Bronchus fibroblast of lung (primary cell): ENCODE measurements around the gene HOXA7. TPM values are rescaled to one million over a fixed set of nuclear protein-coding genes. Genes with fewer than 3 reads are reported as not detected.

Source experiments
- total RNA-seq: library from RNA; depleted of rRNA; stranded (reverse); fragments of >200 nt; gene quantifications from 2 replicates; pipeline ENCODE4 v1.2.3, GENCODE V29; 2015

Gene HOXA7
- 3.9 and 4.2 TPM in 2 replicates for total RNA-seq

DNA sequence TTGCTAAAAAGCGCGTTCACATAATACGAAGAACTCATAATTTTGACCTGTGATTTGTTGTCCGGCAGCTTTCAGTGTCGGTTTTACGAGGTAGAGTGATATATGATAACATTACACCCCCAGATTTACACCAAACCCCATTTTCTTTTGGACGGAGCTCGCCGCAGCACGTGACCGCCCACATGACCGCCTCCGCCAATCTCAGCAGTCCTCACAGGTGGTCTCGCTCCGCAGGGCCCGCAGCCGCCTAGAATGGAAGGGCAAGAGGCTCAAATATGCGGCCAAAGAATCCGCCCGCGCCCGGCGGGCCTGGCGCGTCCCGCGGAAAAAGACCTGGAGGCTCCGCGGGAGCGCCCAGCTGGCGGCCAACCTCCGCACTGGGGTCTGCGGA, at the start of gene HOXA7:
Gene HOXA7, minus strand, starts transcription at position 168 of the 391 bp plus-strand sequence. Its CDS starts 130 bp downstream, at position 38.

DNA sequence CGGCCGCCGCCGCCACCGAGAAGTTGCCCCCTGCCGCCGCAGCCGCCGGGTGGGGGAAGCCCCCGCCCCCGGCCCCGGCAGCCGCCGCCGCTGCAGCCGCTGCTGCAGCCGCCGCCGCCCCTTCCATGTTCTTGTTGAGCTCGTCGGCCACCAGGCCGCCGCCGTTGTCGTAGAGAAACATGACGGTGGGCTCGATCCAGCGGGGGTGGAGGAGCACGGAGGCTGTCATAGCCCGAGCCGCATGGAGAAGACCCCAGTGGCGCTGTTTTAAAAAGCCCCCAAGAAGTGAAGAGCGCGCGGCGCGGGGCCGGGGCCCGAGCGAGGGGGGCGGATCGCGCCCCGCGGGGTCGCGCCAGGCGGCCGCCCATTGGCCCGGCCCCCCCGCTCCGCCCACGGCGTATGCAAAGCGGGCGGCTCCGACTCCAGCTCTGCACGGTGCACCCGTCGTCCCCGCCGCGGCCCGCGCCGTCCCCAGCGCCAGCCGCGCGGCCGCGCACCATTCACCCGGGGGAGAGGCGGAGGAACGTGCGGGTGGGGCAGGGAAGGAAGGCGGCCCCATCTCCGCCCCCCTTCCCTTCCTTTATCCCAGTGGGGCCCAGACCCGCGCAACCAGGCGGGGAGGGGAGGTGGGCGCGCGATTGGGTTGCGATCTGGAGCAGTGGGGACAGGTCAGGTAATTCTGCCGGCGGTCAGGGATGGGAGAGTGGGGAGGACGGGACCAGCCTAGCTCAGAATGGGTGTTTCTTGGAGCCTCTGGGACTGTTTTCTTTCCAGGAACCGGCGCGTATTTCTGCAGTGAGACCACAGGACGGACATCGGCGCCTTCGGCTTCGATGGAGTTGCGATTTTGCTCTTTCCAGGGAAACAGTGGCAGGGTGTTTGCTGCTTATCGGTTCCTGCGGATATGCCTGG, 43.6 kb upstream of the HOXA7 start, which contains the start of gene HOXA13:
Gene HOXA13, minus strand, starts transcription at position 243 of the 912 bp plus-strand sequence. Its CDS starts 14 bp downstream, at position 229.

GRCh38 chr7:27185013-27185853, 28.8 kb upstream of the HOXA7 start, which contains the start of gene HOXA11:
Gene HOXA11 (minus strand): TSS chr7:27185232. CDS start chr7:27185144, 88 bp downstream.

GRCh38 chr7:27173956-27174873, 17.7 kb upstream of the HOXA7 start, which contains the start of gene HOXA10:
Gene HOXA10 (minus strand): TSS chr7:27174320. CDS start chr7:27174306, 14 bp downstream.

GRCh38 chr7:27165089-27165995, 8.9 kb upstream of the HOXA7 start, which contains the start of gene HOXA9:
Gene HOXA9 (minus strand): TSS chr7:27165537. CDS start chr7:27165457, 80 bp downstream.

DNA sequence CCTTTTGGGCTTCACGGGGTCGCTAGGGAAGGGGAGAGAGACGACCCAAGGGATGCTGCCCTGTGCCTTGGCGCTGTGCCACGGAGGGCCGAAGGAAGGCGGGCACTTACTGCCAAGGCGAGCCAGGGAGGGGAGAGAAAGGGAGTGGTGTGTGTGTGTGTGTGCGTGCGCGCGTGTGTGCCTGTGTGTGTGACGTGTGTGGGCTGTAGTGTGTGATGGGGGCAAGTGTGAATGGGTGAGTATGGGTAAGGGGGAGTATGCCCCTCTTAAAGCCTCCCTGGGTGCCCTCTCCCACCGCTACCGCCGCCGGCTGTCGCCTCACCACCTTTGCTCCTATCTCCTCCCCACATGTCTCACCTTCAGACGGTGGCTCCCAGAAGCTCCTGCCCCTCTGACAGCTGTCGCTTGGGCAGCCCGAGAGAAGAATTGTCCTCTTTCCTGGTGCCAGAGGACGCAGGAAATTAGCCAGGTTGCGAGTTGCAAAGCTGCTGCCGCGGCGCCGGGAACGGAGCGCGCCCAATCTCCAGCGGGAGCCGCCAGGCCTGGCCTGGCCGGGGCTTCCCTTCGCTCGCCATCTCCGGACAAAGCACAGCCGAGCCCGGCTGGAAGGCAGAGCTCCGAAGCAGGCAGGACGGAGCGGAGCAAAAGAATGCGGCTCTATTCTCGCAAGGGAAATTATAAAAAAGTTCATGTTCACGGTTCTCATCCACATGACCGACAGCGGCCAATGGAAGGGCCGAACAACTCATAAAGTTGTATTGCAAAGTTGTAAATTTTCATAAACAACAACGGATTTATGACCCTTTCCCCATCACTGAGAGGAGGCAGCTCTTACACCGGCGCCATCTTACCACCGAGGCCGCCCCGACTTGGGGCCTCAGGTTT, 4.3 kb downstream of the HOXA7 start, which contains the start of gene HOXA3:
Gene HOXA3, minus strand, starts transcription at position 653 of the 885 bp plus-strand sequence. CDS start 41,943 bp downstream, outside the sequence.

GRCh38 chr7:27147199-27148030, 9.1 kb downstream of the HOXA7 start, which contains the start of gene HOXA6:
Gene HOXA6 (minus strand): TSS chr7:27147774. CDS start chr7:27147749, 25 bp downstream.

DNA sequence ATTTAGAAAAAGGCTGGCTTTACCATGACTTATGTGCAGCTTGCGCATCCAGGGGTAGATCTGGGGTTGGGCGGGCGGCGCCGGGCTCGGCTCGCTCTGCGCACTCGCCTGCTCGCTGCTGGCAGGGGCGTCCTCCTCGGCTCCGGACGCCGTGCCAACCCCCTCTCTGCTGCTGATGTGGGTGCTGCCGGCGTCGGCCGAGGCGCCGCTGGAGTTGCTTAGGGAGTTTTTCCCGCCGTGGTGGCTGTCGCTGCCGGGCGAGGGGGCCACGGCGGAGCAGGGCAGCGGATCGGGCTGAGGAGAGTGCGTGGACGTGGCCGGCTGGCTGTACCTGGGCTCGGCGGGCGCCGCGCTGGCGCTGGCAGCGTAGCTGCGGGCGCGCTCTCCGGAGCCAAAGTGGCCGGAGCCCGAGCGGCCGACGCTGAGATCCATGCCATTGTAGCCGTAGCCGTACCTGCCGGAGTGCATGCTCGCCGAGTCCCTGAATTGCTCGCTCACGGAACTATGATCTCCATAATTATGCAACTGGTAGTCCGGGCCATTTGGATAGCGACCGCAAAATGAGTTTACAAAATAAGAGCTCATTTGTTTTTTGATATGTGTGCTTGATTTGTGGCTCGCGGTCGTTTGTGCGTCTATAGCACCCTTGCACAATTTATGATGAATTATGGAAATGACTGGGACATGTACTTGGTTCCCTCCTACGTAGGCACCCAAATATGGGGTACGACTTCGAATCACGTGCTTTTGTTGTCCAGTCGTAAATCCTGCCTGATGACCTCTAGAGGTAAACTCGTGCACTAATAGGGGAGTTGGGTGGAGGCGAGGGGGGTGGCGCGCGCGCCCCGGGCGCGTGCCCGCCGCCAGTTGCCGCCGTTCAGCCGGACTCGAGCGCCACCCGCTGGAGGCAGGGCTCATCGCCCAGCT, 13.2 kb downstream of the HOXA7 start, which contains the start of gene HOXA5:
Gene HOXA5, minus strand, starts transcription at position 659 of the 927 bp plus-strand sequence. Its CDS starts 74 bp downstream, at position 585.

DNA sequence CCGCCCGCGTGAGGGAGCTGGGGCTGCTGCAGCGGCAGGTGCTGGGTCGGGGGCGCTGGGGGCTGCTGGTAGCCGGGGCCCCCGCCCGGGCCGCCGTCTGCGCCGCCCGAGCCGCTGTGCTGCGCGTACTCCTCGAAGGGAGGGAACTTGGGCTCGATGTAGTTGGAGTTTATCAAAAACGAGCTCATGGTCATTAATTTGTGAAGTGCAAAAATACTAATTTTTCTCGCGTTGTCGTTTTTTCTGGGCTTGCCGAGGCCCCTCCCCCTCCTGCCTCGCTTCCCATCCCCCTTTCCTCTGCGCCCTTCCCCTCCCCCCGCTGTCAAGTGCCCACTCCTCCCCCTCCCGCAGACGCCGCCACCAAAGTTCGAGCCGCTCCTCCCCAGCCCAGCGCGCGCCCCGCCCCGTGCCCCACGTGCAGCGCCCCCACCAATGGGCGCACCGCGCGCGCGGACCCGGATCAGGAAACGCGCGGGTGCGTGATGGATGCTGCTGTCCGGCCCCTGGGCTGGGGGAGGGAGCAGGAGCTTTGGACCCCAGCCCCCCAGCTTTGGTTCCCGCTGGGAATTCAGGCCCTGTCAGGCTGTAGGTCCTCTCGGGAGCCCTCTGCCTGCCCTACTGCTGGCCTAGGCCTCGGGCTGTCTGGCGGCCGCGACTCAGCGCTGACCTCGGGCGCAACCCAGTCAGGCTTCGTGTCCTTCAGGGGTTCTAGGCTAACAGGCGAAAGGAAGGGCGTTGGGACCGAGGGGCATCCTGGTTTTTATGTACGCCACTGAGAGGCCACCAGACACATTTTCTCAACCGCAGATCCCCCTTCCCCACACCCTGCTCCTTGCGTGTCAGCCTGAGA, 25.7 kb downstream of the HOXA7 start, which contains the start of gene HOXA4:
Gene HOXA4, minus strand, starts transcription at position 218 of the 850 bp plus-strand sequence. Its CDS starts 24 bp downstream, at position 194.

Other genes starting within 250 kb of the HOXA7 start
- gene HOXA1, start 60.7 kb downstream of the HOXA7 start, total RNA-seq, result 0.45 and 1.0 TPM in 2 replicates
- gene HOXA2, start 54.0 kb downstream of the HOXA7 start, total RNA-seq, result 1.3 and 1.5 TPM in 2 replicates
- 2.2 and 3.1 TPM in 2 replicates for gene HOXA4, start 25.9 kb downstream of the HOXA7 start, total RNA-seq
- 30.6 and 36.8 TPM in 2 replicates for gene HOXA5, start 13.0 kb downstream of the HOXA7 start, total RNA-seq
- gene HOXA6, start 8.9 kb downstream of the HOXA7 start, total RNA-seq, result 3.0 and 3.9 TPM in 2 replicates
- gene HOXA3, start 4.1 kb downstream of the HOXA7 start, total RNA-seq, result 1.3 and 2.9 TPM in 2 replicates
- 1.5 and 4.0 TPM in 2 replicates for gene HOXA9, start 8.9 kb upstream of the HOXA7 start, total RNA-seq
- not detected in 2 replicates for gene HOXA10, start 17.6 kb upstream of the HOXA7 start, total RNA-seq
- gene HOXA11, start 28.6 kb upstream of the HOXA7 start, total RNA-seq, result not detected in 2 replicates
- gene HOXA13, start 43.4 kb upstream of the HOXA7 start, total RNA-seq, result not detected in 2 replicates
- not detected in 2 replicates for gene EVX1, start 86.1 kb upstream of the HOXA7 start, total RNA-seq